ENCODE results near the gene B4GALT5. TPM values are rescaled to one million over a fixed set of nuclear protein-coding genes. Genes with fewer than 3 reads are reported as not detected.
A peak's percentile ranks its signal among the peaks of the same experiment; 100 is the strongest.

The B4GALT5 gene
- total RNA-seq, 1 experiment from 2014 or later: 65.0 TPM

DNA sequence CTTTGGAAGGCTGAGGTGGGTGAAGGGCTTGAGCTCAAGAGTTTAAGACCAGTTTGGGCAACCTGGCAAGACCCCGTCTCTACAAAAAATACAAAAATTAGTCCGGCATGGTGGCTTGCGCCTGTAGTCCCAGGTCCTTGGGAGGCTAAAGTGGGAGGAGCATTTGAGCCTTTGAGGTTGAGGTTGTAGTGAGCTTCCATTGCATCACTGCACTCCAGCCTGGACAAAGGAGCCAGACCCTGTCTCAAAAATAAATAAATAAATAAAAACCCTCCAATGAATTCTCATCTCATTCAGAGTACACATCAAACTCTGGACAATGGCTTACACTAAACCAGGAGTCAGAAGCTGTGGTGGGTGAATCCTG lies 31.8 kb downstream of the B4GALT5 start:
- H3K36me3 ChIP-seq (ENCODE audit: control insufficient read depth, insufficient read depth, low read length): no peaks in the 10 kb centered on the region
- Mint-ChIP-seq H3K4me1 (ENCODE audit: low read depth, unreplicated experiment) (peaks cover 64% of the 10 kb centered on the region), H3K27ac (ENCODE audit: unreplicated experiment) (peak overlapping the region; percentile 70), H3K36me3 (ENCODE audit: insufficient read depth, unreplicated experiment) (peaks cover 45% of the 10 kb centered on the region), H3K27me3 (ENCODE audit: insufficient read depth, unreplicated experiment) (no peaks in the 10 kb centered on the region), H3K9me3 (ENCODE audit: unreplicated experiment) (no peaks in the 10 kb centered on the region), H3K4me3 (ENCODE audit: unreplicated experiment) (peak overlapping the region; percentile 8)
- peaks cover 82% of the 10 kb centered on the region for H3K4me1 ChIP-seq
- TF ChIP-seq CTCF (IDR thresholded peaks at IDR 0.05; ENCODE audit: insufficient read depth in 1 of 2, low read depth in 1 of 2, low read length in 1 of 2, severe bottlenecking in 1 of 2, unreplicated experiment in 1 of 2): no peak
- ChIA-PET CTCF (interaction anchor here (1.3 kb wide), 1 partner anchor 9 kb away, joined by 6 read pairs; no protein-coding TSS in a partner anchor), POLR2A (no interaction called here)
- H3K27me3 ChIP-seq (replicated peaks; ENCODE audit: control insufficient read depth, insufficient read depth, low read length): no peaks in the 10 kb centered on the region
- H3K9me3 ChIP-seq: no peaks in the 10 kb centered on the region
- no peak overlapping the region for H3K4me3 ChIP-seq (ENCODE audit: low read depth, low read length)
- intact Hi-C loops (cut with micrococcal nuclease; ENCODE audit: unreplicated experiment): no loop called here
- no TSS peak for BruUV-seq (replicated peaks)
- DNase-seq: no peak

DNA sequence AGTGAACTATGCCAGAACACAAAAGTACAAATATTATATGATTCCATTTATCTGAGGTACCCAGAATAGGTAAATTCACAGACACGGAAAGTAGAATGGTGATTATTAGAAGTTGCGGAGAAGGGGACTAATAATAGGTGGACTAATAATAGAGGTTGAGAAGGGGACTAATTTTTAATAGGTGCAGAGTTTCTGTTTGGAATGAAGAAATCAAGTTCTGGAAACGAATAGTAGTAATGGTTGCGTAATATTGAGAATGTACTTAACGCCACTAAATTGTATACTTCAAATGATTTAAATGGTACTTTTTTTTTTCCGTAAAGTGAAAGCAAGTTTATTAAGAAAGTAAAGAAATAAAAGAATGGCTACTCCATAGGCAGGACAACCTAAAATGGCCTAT lies 33.2 kb downstream of the B4GALT5 start:
- ChIA-PET CTCF (interaction anchor here (0.6 to 0.7 kb wide), 2 partner anchors 22 to 136 kb away, joined by 5 to 8 read pairs; no protein-coding TSS in a partner anchor), POLR2A (interaction anchor here (0.5 to 1.2 kb wide), 2 partner anchors 30 to 255 kb away, joined by 4 read pairs; partner anchors contain the start of gene RNF114)
- Mint-ChIP-seq H3K27ac (ENCODE audit: unreplicated experiment) (no peak overlapping the region), H3K4me3 (ENCODE audit: unreplicated experiment) (no peak overlapping the region), H3K36me3 (ENCODE audit: insufficient read depth, unreplicated experiment) (peaks cover 51% of the 10 kb centered on the region), H3K9me3 (ENCODE audit: unreplicated experiment) (no peaks in the 10 kb centered on the region), H3K27me3 (ENCODE audit: insufficient read depth, unreplicated experiment) (no peaks in the 10 kb centered on the region), H3K4me1 (ENCODE audit: low read depth, unreplicated experiment) (peaks cover 67% of the 10 kb centered on the region)
- Histone ChIP-seq H3K36me3 (ENCODE audit: control insufficient read depth, insufficient read depth, low read length) (no peaks in the 10 kb centered on the region), H3K9me3 (no peaks in the 10 kb centered on the region), H3K4me1 (peaks cover 87% of the 10 kb centered on the region), H3K27me3 (replicated peaks; ENCODE audit: control insufficient read depth, insufficient read depth, low read length) (no peaks in the 10 kb centered on the region), H3K4me3 (ENCODE audit: low read depth, low read length) (no peak overlapping the region)
- DNase-seq: no peak
- no TSS peak for BruUV-seq (replicated peaks)
- intact Hi-C loops (cut with micrococcal nuclease; ENCODE audit: unreplicated experiment): no loop called here
- no peak for TF ChIP-seq CTCF (IDR thresholded peaks at IDR 0.05; ENCODE audit: insufficient read depth in 1 of 2, low read depth in 1 of 2, low read length in 1 of 2, severe bottlenecking in 1 of 2, unreplicated experiment in 1 of 2)

DNA sequence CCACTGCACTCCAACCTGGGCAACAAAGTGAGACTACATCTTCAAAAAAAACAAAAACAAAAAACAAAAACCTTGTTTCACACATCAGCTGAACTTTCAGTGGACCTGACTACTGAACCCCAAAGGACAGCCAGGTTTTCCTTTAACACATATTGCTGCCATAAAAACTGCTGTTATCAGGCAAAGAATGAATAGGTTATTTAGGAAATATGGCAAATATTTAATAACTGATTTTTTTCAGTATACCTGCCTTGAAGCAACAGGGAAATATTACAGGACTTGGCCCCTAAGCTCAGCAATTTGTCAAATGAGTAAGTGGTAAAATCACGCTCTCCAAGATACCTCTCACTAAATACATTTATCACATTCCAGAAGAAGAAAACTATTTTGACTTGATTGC lies 34.0 kb downstream of the B4GALT5 start:
- peak overlapping the region; percentile 2 for H3K27ac Mint-ChIP-seq (ENCODE audit: unreplicated experiment)
- POLR2A ChIA-PET: interaction anchor here (1.2 kb wide), 1 partner anchor 256 kb away, joined by 4 read pairs; the partner anchor contains the start of gene RNF114
- H3K9me3 Mint-ChIP-seq (ENCODE audit: unreplicated experiment): no peaks in the 10 kb centered on the region
- H3K36me3 ChIP-seq (ENCODE audit: control insufficient read depth, insufficient read depth, low read length): no peaks in the 10 kb centered on the region
- BruUV-seq (replicated peaks): no TSS peak
- no peaks in the 10 kb centered on the region for H3K9me3 ChIP-seq
- no peaks in the 10 kb centered on the region for H3K27me3 ChIP-seq (replicated peaks; ENCODE audit: control insufficient read depth, insufficient read depth, low read length)
- H3K27me3 Mint-ChIP-seq (ENCODE audit: insufficient read depth, unreplicated experiment): no peaks in the 10 kb centered on the region
- peaks cover 56% of the 10 kb centered on the region for H3K36me3 Mint-ChIP-seq (ENCODE audit: insufficient read depth, unreplicated experiment)
- H3K4me1 Mint-ChIP-seq (ENCODE audit: low read depth, unreplicated experiment): peaks cover 67% of the 10 kb centered on the region
- TF ChIP-seq CTCF (IDR thresholded peaks at IDR 0.05; ENCODE audit: insufficient read depth in 1 of 2, low read depth in 1 of 2, low read length in 1 of 2, severe bottlenecking in 1 of 2, unreplicated experiment in 1 of 2): no peak
- H3K4me3 ChIP-seq (ENCODE audit: low read depth, low read length): no peak overlapping the region
- peaks cover 85% of the 10 kb centered on the region for H3K4me1 ChIP-seq
- intact Hi-C loops (cut with micrococcal nuclease; ENCODE audit: unreplicated experiment): loop anchor here (1.0 kb wide), 1 partner anchor 33 kb away; no protein-coding TSS in a partner anchor
- DNase-seq: no peak
- CTCF ChIA-PET: interaction anchor here (0.6 kb wide), 1 partner anchor 212 kb away, joined by 3 read pairs; no protein-coding TSS in a partner anchor
- no peak overlapping the region for H3K4me3 Mint-ChIP-seq (ENCODE audit: unreplicated experiment)

Data from Caco-2 (cell line).